Smooth muscle cell (in vitro differentiated cells): ENCODE results near the gene PYROXD2. TPM values are rescaled to one million over a fixed set of nuclear protein-coding genes. Genes with fewer than 3 reads are reported as not detected.

Source experiments
- DNase-seq: peaks from one replicate; lab custom pipeline; 2025; ENCODE audit not compliant: unreplicated experiment; lab: John Stamatoyannopoulos, UW
- H2AFZ ChIP-seq: fragments of 200-600 bp; sonication (generic); 2 replicates; pipeline ENCODE4 v1.6.0; 2016; ENCODE audit warnings: antibody characterized with exemption, low read depth, mild to moderate bottlenecking
- H3F3A ChIP-seq: fragments of 200-600 bp; sonication (generic); 2 replicates; pipeline ENCODE4 v1.6.0; 2017; ENCODE audit warnings: antibody characterized with exemption, low read depth
- H3K27ac ChIP-seq: fragments of 200-600 bp; sonication (generic); 2 replicates; pipeline ENCODE4 v1.5.1; 2016; ENCODE audit warnings: low read depth, mild to moderate bottlenecking
- H3K27me3 ChIP-seq: fragments of 200-600 bp; sonication (generic); 2 replicates; pipeline ENCODE4 v1.6.1; 2016; ENCODE audit warnings: low read depth, mild to moderate bottlenecking
- H3K36me3 ChIP-seq: fragments of 200-600 bp; sonication (generic); 2 replicates; pipeline ENCODE4 v1.5.1; 2016; ENCODE audit warnings: low read depth
- H3K4me1 ChIP-seq: fragments of 200-600 bp; sonication (generic); 2 replicates; pipeline ENCODE4 v1.5.1; 2016; ENCODE audit warnings: low read depth
- H3K4me2 ChIP-seq: fragments of 200-600 bp; sonication (generic); 2 replicates; pipeline ENCODE4 v1.6.0; 2016; ENCODE audit warnings: mild to moderate bottlenecking
- H3K4me3 ChIP-seq: fragments of 200-600 bp; sonication (generic); 2 replicates; pipeline ENCODE4 v1.5.1; 2016; ENCODE audit warnings: mild to moderate bottlenecking
- H3K79me2 ChIP-seq: fragments of 200-600 bp; sonication (generic); 2 replicates; pipeline ENCODE4 v1.6.0; 2016; ENCODE audit warnings: low read depth, mild to moderate bottlenecking
- H3K9ac ChIP-seq: fragments of 200-600 bp; sonication (generic); 2 replicates; pipeline ENCODE4 v1.6.0; 2016; ENCODE audit warnings: low read depth
- H3K9me3 ChIP-seq: fragments of 200-600 bp; sonication (generic); replicated peaks from 2 replicates; pipeline ENCODE4 v1.5.1; 2016; ENCODE audit warnings: low read depth
- H4K20me1 ChIP-seq: fragments of 200-600 bp; sonication (generic); 2 replicates; pipeline ENCODE4 v1.6.0; 2016; ENCODE audit warnings: low read depth
- WGBS: methylation state at CpG from one replicate; pipeline ENCODE4 v1.1.7; 2016; ENCODE audit warnings: low lambda C conversion rate; 5-methylcytosine and 5-hydroxymethylcytosine counted together
- polyA plus RNA-seq: library from polyadenylated mRNA; unstranded; fragments of >200 nt; fragmentation: Nextera tagmentation; extraction: Ambion mirVana; gene quantifications from 2 replicates; pipeline ENCODE4 v1.2.1, GENCODE V29; 2016
- total RNA-seq: library from RNA; depleted of rRNA; stranded (reverse); fragments of >200 nt; gene quantifications from 2 replicates; pipeline ENCODE4 v1.2.3, GENCODE V29; 2014
- TF ChIP-seq, protein P1 (sequence below): fragments of 200-600 bp; sonication (generic); IDR thresholded peaks from 2 replicates; pipeline ENCODE4 v1.5.1; 2017; ENCODE audit warnings: borderline replicate concordance, mild to moderate bottlenecking, antibody characterized with exemption; ENCODE audit not compliant: insufficient read depth, poor library complexity, severe bottlenecking

The PYROXD2 gene
- total and polyA plus RNA-seq, 2 experiments from 2014 or later: 3.6 to 6.1 TPM

DNA sequence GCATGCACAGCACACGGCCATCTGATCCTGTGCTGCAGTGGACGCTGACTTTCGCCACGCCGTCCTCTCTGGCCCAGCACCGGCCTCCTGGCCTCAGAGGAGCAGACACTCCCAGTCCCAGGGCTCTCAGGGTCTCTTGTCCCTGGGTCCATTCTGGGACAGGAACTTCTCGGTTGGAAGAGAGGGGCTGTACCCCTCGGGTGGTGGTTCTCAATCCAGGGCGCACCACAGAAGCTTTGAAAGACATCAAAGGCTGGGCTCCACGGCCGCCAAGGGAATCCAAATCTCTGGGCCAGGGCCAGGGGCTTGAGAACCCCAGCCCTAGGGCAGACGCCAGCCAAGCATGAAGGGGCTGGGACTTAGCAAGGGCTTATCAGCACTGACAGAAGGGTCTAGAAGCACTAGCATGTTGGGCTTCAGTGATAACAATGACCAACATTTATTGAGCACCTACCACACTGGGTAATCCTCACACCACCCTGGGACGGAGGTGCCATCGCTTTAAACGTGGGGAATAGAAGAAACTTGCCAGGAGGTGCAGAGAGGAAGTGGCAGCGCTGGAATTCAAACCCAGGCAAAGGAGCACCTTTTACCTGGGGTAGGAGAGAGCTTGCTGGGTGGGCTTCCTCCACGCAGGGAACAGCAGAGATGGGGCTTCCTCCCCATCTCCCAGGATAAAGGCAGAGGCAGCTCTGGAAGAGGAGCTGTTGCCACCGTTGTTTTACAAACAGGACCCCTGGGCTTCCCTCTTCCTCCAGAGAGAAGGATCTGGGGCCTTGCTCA is 1.8 kb upstream of the PYROXD2 start:
- Histone ChIP-seq H3K36me3 (no peaks in the 10 kb centered on the region), H3K4me1 (peaks cover 9% of the 10 kb centered on the region), H3K4me2 (no peak overlapping the region), H3K4me3 (no peak overlapping the region), H3K79me2 (no peaks in the 10 kb centered on the region), H3K27me3 (no peaks in the 10 kb centered on the region), H4K20me1 (no peaks in the 10 kb centered on the region), H2AFZ (no peak overlapping the region), H3K27ac (no peak overlapping the region), H3F3A (no peaks in the 10 kb centered on the region), H3K9ac (no peak overlapping the region), H3K9me3 (no peaks in the 10 kb centered on the region)
- 92% methylated on average over 18 of the region's 18 CpGs for WGBS
- TF ChIP-seq, protein P1, sequence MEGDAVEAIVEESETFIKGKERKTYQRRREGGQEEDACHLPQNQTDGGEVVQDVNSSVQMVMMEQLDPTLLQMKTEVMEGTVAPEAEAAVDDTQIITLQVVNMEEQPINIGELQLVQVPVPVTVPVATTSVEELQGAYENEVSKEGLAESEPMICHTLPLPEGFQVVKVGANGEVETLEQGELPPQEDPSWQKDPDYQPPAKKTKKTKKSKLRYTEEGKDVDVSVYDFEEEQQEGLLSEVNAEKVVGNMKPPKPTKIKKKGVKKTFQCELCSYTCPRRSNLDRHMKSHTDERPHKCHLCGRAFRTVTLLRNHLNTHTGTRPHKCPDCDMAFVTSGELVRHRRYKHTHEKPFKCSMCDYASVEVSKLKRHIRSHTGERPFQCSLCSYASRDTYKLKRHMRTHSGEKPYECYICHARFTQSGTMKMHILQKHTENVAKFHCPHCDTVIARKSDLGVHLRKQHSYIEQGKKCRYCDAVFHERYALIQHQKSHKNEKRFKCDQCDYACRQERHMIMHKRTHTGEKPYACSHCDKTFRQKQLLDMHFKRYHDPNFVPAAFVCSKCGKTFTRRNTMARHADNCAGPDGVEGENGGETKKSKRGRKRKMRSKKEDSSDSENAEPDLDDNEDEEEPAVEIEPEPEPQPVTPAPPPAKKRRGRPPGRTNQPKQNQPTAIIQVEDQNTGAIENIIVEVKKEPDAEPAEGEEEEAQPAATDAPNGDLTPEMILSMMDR: no peak
- no peak for DNase-seq

DNA sequence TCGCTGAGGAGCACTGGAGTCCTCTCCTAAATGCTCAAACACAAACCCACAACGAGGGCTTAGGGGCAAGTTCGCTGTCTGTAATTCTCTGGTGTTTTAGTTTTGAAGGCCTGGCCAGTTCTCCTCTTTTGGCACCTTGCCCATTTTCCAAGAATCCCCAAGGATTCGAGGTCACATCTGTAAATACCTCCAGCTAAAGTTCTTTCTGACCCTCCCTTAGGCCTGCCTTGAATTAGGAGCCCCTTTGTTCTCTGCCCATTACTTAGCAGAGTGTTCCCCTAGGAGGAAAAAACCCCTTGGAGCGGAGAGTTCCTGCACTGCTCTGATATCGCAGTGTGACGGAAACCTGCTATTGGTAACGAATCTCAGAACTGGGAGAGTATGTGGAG is 743 bp upstream of the PYROXD2 start:
- no peaks in the 10 kb centered on the region for H4K20me1 ChIP-seq
- 67% methylated on average over 8 of the region's 8 CpGs for WGBS
- DNase-seq: no peak
- no peaks in the 10 kb centered on the region for H3F3A ChIP-seq
- H3K36me3 ChIP-seq: no peaks in the 10 kb centered on the region
- no peaks in the 10 kb centered on the region for H3K9me3 ChIP-seq
- H3K4me2 ChIP-seq: peak overlapping the region; percentile 89
- H3K4me1 ChIP-seq: peaks cover 9% of the 10 kb centered on the region
- no peak overlapping the region for H2AFZ ChIP-seq
- H3K27me3 ChIP-seq: no peaks in the 10 kb centered on the region
- H3K4me3 ChIP-seq: no peak overlapping the region
- no peak overlapping the region for H3K9ac ChIP-seq
- TF ChIP-seq, protein P1: no peak
- H3K27ac ChIP-seq: no peak overlapping the region
- no peaks in the 10 kb centered on the region for H3K79me2 ChIP-seq

DNA sequence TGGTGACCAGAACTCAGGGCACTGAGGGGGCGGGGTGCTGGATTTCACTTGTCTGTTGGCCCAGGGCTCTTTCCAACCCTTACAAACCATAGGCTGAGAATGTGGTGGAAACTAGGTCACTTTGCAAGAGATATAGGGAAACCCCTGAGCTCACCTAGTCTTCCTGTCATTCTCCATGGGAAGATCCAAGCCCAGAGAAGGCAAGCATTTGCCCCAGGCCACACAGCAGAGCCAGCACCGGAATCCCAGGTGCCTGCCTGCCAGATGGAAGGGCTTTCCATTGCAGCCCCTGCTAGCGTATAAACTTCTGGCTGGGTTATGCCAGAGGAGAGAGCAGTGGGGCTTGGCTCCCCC is 427 bp downstream of the PYROXD2 start:
- Histone ChIP-seq H3K79me2 (no peaks in the 10 kb centered on the region), H3K27ac (peak overlapping the region; percentile 13), H3K4me3 (peak overlapping the region; percentile 61), H3K9ac (peak overlapping the region; percentile 26), H3K9me3 (no peaks in the 10 kb centered on the region), H3K36me3 (no peaks in the 10 kb centered on the region), H3K27me3 (no peaks in the 10 kb centered on the region), H2AFZ (peak overlapping the region; percentile 93), H3K4me1 (peaks cover 9% of the 10 kb centered on the region), H4K20me1 (no peaks in the 10 kb centered on the region), H3F3A (no peaks in the 10 kb centered on the region), H3K4me2 (peak overlapping the region; percentile 89)
- WGBS: 57% methylated on average over 3 of the region's 3 CpGs
- DNase-seq: no peak
- TF ChIP-seq, protein P1: no peak

DNA sequence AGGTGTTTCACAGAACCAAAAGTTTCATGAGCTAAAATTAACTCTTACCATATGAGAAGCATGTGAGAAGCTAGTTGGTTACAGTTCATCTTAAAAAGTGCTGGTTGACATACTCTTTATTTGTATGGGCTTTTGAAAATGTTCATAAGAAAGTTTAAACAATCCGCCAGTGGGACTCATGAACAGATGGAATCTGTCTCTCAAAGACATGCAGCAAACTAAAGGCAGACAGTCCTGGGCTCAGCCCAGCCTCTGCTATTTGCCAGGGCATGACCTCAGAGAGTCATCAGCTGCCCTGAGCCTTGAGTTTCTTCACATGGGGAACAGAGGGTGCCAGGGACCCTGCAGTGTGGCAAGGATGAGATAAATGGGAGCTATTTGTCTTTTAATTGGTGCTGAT is 3.2 kb downstream of the PYROXD2 start:
- H3K27ac ChIP-seq: no peak overlapping the region
- no peaks in the 10 kb centered on the region for H3K36me3 ChIP-seq
- no peaks in the 10 kb centered on the region for H3F3A ChIP-seq
- H3K4me2 ChIP-seq: no peak overlapping the region
- H3K9ac ChIP-seq: no peak overlapping the region
- H2AFZ ChIP-seq: no peak overlapping the region
- no peaks in the 10 kb centered on the region for H3K9me3 ChIP-seq
- H3K4me3 ChIP-seq: no peak overlapping the region
- no peaks in the 10 kb centered on the region for H4K20me1 ChIP-seq
- no peaks in the 10 kb centered on the region for H3K27me3 ChIP-seq
- H3K79me2 ChIP-seq: no peaks in the 10 kb centered on the region
- DNase-seq: no peak
- peaks cover 9% of the 10 kb centered on the region for H3K4me1 ChIP-seq
- 95% methylated on average over 1 of the region's 1 CpG for WGBS
- TF ChIP-seq, protein P1: no peak
